GM08714 (cell line): ENCODE measurements around the gene KCNJ12.
"Not testable (repeated sequence)": the region's sequence is repeated elsewhere in the genome, so short reads cannot be mapped to it uniquely, and the experiment has no call there.

Experiments used
- H3K4me3 ChIP-seq: fragments of 200-500 bp; sonication (Bioruptor generic); 2 replicates; pipeline ENCODE4 v1.5.1; 2014; ENCODE audit warnings: mild to moderate bottlenecking, low read length, inconsistent platforms
- ZNF274 ChIP-seq: IDR thresholded peaks from 2 replicates; pipeline ENCODE4 v1.6.1; 2012; ENCODE audit warnings: mild to moderate bottlenecking, low read depth, low read length

The KCNJ12 gene

GRCh38 chr17:21417921-21418320 lies 41.8 kb downstream of the KCNJ12 start:
- no peak for TF ChIP-seq ZNF274
- no peak overlapping the region for H3K4me3 ChIP-seq

- H3K4me3 ChIP-seq = no peak overlapping the region
- TF ChIP-seq ZNF274 = no peak
Observed at GRCh38 chr17:21418446-21419298, 42.5 kb downstream of the KCNJ12 start.

- H3K4me3 ChIP-seq = no peak overlapping the region
- no peak for TF ChIP-seq ZNF274
Observed at GRCh38 chr17:21419299-21420239, 43.4 kb downstream of the KCNJ12 start.

- not testable (repeated sequence) for H3K4me3 ChIP-seq
Observed at GRCh38 chr17:21420503-21421090, 44.4 kb downstream of the KCNJ12 start.

GRCh38 chr17:21421421-21422310 lies 45.5 kb downstream of the KCNJ12 start:
- H3K4me3 ChIP-seq = not testable (repeated sequence)

GRCh38 chr17:21422311-21423189 lies 46.4 kb downstream of the KCNJ12 start:
- not testable (repeated sequence) for H3K4me3 ChIP-seq

- H3K4me3 ChIP-seq = not testable (repeated sequence)
Observed at GRCh38 chr17:21423190-21423493, 47.0 kb downstream of the KCNJ12 start.

- H3K4me3 ChIP-seq = not testable (repeated sequence)
Observed at GRCh38 chr17:21424697-21425096, 48.5 kb downstream of the KCNJ12 start.

- no peak overlapping the region for H3K4me3 ChIP-seq
- no peak for TF ChIP-seq ZNF274
Observed at GRCh38 chr17:21425321-21425720, 49.2 kb downstream of the KCNJ12 start.

- H3K4me3 ChIP-seq = no peak overlapping the region
- TF ChIP-seq ZNF274 = no peak
Observed at GRCh38 chr17:21425736-21426135, 49.6 kb downstream of the KCNJ12 start.

GRCh38 chr17:21426246-21426645 lies 50.1 kb downstream of the KCNJ12 start:
- not testable (repeated sequence) for H3K4me3 ChIP-seq

GRCh38 chr17:21426876-21427275 lies 50.7 kb downstream of the KCNJ12 start:
- H3K4me3 ChIP-seq = not testable (repeated sequence)

- not testable (repeated sequence) for H3K4me3 ChIP-seq
Observed at GRCh38 chr17:21427727-21428126, 51.6 kb downstream of the KCNJ12 start.

- not testable (repeated sequence) for H3K4me3 ChIP-seq
Observed at GRCh38 chr17:21428752-21429424, 52.7 kb downstream of the KCNJ12 start.

- H3K4me3 ChIP-seq = not testable (repeated sequence)
Observed at GRCh38 chr17:21429921-21430628, 53.9 kb downstream of the KCNJ12 start.

- not testable (repeated sequence) for H3K4me3 ChIP-seq
Observed at GRCh38 chr17:21433971-21434370, 57.8 kb downstream of the KCNJ12 start.

GRCh38 chr17:21434976-21435375 lies 58.8 kb downstream of the KCNJ12 start:
- H3K4me3 ChIP-seq = not testable (repeated sequence)

- H3K4me3 ChIP-seq = not testable (repeated sequence)
Observed at GRCh38 chr17:21436481-21436880, 60.3 kb downstream of the KCNJ12 start.
